Measurements from ENCODE around the gene KPNA5.
"Not testable (repeated sequence)": the region's sequence is repeated elsewhere in the genome, so short reads cannot be mapped to it uniquely, and the experiment has no call there.

KPNA5 gene

DNA sequence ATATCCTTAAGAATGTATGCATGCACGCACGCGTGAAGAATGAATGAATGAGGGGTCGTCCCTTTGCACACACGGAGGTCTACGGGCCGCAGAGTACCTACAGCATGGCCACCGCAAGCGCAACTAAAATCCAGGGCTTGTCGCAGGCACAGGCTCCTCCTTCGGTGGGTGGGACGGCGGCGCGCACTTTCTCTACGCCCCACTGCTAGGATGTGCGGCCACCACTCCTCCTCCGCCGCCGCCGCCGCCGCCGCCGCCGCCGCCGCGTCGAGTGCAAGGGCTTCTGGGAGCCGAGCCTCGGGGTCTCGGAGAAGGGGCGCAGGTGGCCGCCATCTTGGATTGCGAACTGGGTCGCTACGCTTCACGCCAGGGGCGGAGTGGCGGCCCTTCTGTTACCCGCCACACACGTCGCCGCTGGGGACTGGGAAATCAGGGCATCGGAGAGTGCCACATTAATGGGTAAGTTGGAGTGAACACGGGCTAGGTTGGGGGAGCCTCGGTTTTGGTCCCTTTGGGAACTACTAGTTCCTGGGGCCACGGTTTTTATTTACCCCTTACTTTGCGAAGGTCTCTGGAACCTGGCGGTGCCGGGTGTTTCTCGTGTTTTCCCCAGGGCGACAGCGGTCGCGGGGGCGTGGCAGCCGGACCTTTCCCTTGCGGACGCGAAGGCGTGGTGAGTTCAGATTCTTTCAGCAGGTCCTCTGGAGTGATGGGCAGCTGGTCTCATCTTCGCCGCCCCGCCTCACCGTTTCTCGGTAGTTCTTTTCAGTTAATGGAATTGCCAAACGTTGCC is at the start of gene KPNA5:
KPNA5 (plus strand) TSS at position 332 of the 793 bp plus-strand sequence; CDS start at position 456, 124 bp downstream.
- peak; percentile 92 for DNase-seq (ENCODE audit: low spot score)

DNA sequence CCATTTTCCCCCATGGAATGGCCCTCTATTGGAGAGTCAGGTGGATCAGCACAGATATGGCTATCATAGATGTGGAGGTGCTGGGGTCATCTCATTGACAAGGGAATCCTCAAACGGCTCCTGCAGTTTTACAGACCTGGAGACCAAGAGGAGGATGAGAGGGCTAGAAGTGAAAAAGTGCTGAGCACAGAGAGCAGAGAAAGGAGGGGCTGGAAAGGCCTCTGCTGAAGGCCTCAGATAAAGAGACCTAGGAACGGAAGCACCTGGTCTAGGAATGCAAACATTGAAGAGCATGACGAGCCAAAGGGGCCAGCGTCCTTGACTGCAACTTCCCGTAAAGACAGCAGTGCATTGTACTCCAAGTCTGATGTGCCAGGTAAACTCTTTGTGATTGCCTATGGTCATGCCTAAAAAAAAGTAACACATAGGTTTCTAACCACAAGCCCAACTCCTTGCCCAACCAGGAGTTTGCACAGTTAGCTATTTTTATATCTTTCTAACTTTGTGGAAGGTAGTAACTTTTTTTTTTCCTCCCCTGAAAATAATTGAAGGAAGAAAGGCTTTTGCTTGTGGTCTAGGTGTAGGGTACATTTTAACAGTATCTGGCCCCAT is 49.5 kb upstream of the KPNA5 start:
- peak; percentile 8 for DNase-seq (ENCODE audit: low spot score)

DNA sequence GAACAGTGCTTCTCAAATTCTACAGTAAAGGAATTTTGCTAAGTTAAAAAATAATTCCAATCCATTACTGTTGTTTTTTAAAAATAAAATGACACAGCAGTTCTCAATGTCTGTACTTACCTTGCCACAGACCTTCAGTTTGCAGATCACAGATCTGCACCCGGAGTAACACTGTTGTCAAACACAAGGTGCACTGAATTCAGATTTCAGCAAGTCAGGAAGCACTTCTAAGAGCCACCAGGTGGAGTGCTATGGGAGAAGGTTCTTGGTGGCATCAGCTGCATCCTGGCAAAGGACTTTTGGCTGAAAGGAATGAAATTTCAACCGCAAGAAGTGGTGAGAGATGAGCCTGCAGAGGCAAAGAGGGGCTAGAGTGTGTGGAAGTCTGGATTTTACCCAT is 47.3 kb upstream of the KPNA5 start:
- peak; percentile 6 for DNase-seq (ENCODE audit: low spot score)

DNA sequence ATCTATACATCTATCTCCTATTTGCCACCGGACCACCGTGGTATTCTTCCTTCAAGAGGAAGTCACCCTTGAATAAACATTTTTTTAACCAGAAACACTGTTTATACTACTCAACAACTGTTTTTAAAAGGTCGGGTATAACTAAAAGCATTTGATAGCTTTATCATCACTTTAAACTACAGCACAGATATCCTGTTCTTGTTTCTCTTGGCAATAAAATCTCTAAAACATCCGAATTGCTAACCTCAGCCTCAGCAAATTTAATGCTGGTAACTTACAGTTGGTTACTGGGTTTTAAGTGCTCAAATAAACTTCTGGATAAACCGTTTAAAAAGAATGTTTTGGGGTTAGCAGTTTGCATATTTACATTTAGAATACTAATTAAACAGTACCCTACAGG is 32.9 kb upstream of the KPNA5 start:
- DNase-seq (ENCODE audit: low spot score): no peak

DNA sequence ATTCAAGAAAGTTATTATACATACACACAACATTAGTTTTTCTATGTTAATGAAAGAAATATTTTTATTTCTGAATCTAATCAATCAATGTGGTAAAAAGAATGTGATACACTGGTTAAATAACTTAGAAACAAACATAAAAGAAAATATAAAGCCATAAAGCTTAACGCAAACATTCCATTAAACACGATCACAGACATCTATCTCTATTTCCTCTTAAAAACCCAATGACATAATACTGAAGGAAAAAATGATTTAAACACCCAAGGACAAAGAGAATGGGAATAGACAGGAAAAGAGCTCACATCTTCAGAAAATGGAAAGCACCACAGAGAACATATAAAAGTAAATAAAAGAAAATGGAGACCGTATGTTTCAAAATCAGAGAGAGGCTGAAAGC is 31.9 kb upstream of the KPNA5 start:
- DNase-seq (ENCODE audit: low spot score): no peak

DNA sequence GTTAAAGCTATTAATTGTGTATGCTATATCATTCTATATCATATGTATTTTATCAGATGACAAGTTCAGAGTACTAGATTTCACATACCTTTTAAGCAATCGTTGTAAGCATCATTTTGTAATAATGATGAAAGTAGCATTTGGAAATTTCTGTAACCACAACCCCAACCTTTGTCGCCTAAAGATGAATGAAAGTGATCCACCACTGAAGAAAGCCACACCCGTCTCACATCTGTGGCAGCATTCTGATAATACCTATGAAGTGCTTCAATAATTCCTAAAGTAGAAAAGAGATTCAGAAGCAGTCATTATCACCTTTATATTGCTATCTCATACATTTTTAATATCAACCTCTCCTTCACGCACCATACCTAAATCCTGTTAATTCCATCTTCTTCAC is 29.1 kb upstream of the KPNA5 start:
- no peak for DNase-seq (ENCODE audit: low spot score)

DNA sequence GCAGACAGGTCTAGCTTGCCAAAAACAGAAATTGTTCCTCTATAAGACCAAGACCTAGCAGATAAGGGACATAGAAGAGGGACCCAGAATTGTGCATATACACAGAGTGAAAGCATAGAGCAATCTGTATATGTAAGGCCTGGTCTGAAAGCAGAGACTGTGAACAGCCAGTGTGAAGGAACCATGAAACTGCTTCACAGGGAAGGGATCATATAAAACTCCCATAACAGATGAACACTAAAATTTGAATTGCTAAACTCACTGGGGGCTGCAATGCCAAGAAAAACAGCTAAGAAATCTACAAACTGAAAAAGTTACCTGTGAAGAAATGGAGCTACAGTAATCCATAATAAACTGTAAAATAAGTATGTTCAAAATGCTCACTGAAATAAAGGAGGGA is 19.4 kb upstream of the KPNA5 start:
- no peak for DNase-seq (ENCODE audit: low spot score)

DNA sequence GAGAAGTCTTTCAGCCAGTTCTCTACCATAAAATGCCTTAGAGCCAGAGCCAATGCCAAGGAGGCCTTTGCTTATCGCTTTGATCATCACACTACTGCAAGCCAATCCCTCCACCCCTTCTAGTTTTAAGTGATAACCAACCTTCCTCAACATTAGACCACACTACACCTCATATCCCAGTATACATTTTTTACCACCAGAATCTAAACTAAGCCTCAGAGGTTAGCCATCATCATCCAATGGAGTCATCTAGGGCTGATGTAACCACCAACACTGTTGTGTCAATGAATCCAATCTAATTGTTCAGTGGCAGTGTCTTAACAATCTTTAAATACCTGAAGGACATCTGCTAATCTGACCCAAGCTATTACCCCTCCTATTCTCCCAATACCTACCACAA is 18.8 kb upstream of the KPNA5 start:
- no peak for DNase-seq (ENCODE audit: low spot score)

DNA sequence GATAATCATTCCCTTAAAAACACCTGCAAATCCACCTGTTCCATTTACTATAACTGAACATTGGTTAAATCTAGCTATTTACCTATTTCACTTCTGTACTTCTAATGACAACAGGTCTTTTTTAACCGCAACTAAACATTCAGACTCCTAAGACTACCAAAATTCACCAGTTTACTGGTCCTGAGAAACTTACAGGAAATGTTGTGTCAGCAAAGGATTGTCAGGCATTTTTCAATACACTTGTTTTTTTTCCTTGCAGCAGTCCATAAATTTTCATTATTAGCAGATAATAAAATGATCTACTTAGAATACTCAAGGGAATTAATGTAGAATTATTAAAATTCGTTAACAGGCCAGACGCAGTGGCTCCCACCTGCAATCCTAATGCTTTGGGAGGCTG is 17.7 kb upstream of the KPNA5 start:
- no peak for DNase-seq (ENCODE audit: low spot score)

DNA sequence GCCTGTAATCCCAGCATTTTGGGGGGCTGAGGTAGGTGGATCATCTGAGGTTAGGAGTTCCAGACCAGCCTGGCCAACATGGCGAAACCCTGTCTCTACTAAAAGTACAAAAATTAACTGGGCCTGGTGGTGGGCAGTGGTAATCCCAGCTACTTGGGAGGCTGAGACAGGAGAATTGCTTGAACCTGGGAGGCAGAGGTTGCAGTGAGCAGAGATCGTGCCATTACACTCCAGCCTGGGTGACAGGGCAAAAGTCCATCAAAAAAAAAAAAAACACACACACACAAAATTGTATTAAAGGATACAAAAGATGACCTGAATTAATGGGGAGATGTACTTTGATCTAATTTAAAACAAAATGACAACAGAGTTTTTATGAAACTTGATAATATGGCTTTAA is 16.8 kb upstream of the KPNA5 start:
- not testable (repeated sequence) for DNase-seq (ENCODE audit: low spot score)

DNA sequence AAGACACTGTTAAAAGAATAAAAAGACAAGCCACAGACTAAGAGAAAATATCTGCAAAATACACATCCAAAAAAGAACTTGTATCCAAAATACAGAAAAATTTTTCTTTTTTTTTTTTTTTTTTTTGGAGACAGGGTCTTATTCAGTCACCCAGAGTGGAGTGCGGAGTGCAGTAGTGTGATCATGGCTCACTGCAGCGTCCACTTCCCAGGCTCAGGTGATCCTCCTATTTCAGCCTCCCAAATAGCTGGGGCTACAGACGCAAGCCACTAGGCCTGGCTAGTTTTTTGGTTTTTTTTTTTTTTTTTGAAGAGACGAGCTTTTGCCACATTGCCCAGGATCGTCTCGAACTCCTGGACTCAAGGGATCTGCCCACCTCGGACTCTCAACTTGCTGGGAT is 15.5 kb upstream of the KPNA5 start:
- no peak for DNase-seq (ENCODE audit: low spot score)

DNA sequence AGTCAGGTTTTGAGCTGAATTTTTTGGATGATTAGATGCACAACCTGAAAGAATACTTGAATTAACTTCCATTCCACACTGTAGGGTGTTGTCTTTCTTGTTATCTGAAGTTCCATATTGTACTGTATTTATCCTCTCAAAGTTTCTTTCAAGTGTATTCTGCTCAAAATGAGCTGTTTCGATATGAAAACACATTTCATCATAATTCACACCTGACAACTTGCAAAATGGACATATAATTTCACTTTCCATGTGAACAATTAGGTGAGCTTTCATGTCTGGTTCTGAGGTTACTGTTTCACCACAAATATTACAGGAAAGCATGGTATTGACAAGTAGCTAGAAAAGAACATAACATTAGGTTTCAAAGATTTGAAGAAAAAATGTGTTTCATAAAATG is 14.1 kb upstream of the KPNA5 start:
- no peak for DNase-seq (ENCODE audit: low spot score)

DNA sequence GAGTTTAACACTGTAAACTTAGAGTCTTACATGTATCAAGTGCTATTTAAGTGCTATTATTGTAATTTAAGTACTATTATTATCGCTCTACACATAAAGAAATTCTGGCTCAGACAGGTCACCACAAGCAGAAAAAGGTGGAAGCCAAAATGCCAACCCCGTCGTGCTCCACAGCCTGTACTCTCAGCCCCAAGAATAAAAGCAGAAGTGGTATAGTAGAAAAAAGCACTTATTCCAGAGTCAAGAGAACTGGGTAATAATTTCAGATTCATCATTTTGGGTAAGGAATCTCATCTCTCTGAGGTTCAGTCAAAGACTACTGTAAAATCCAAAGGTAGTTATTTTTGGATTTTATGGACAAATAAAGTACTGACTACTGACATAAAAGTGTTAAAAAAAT is 13.4 kb upstream of the KPNA5 start:
- peak; percentile 40 for DNase-seq (ENCODE audit: low spot score)

DNA sequence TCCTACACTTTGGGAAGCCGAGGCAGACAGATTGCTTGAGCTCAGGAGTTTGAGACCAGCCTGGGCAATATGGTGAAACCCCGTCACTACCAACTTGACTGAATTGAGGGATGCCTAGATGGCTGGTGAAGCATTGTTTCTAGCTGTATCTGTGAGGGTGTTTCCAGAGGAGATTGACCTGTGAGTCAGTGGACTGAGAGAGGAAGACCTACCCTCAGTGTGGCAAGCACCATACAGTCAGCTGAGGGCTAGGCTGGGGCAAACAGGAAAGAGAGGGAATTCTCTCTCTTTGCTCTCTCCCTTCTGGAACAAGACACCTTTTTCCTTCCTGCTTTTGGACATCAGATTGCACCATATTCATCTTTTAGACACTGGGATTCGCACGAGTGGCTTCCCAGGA is 8.7 kb upstream of the KPNA5 start:
- DNase-seq (ENCODE audit: low spot score): no peak

DNA sequence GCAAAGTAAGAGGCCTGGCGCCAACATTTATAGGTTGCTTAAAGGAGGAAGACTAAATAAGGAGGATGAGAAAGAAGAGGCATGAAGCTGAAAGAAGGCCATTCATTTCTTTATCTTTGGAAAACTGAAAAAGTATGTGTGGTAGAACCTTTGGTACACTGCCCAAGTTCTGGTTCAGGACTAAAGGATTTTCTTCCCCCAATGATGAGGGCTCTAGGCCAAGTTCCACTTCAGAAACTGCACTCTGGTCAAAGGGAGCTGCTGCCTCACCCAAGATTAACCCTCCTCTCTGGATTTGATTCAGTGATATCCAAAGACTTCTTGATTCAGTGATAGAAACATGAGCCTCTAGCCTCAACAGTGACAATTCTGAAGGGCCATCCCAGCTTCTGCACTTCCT is 5.0 kb upstream of the KPNA5 start:
- DNase-seq (ENCODE audit: low spot score): no peak

DNA sequence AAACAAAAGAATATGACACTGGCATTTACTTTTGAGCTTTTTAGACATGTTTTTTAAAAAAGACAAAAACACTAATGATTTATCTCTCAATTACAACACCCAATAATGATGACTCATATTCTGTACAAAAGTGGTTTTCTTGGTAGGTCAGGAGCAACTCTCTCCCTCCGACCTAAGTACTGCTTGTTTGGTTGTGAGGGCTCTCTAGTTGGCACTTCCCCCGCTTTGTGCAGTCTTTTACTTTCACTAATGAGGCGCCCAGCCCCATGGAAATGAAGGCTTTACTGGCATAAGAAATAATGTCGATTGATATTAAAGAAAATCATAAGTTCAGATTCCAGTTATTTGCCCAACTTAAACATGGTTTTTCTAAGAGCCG is 1.3 kb downstream of the KPNA5 start:
- peak; percentile 16 for DNase-seq (ENCODE audit: low spot score)

DNA sequence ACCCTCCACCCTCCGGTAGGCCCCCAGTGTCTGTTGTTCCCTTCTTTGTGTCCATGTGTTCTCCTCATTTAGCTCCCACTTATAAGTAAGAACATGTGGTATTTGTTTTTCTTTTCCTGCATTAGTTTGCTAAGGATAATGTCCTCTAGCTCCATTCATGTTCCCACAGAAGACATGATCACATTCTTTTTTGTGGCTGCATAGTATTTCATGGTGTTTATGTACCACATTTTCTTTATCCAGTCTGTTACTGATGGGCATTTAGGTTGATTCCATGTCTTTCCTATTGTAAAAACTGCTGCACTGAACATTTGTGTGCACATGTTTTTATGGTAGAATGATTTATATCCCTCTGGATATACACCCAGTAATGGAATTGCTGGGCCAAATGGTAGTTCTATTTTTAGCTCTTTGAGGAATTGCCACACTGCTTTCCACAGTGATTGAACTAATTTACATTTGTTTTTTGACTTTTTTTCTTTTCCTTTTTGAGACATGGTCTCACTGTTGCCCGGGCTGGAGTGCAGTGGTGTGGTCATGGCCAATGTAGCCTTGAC is 4.5 kb downstream of the KPNA5 start:
- DNase-seq (ENCODE audit: low spot score): no peak

DNA sequence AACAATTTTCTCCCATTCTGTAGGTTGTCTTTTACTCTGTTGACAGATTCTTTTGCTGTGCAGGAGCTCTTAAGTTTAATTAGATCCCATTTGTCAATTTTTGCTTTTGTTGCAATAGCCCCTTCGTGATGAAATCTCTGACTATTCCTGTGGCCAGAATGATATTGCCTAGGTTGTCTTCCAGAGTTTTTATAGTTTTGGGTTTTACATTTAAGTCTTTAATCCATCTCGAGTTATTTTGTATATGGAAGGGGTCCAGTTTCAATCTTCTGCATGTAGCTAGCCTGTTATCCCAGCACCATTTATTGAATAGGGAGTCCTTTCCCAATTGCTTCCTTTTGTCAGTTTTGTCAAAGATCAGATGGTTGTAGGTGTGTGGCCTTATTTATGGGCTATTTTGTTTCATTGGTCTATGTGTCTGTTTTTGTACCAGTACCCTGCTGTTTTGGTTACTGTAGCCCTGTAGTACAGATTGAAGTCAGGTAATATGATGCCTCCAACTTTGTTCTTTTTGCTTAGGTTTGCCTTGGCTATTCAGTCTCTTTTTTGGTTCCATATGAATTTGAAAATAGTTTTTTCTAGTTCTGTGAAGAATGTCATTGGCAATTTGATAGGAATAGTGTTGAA is 5.6 kb downstream of the KPNA5 start:
- not testable (repeated sequence) for DNase-seq (ENCODE audit: low spot score)

DNA sequence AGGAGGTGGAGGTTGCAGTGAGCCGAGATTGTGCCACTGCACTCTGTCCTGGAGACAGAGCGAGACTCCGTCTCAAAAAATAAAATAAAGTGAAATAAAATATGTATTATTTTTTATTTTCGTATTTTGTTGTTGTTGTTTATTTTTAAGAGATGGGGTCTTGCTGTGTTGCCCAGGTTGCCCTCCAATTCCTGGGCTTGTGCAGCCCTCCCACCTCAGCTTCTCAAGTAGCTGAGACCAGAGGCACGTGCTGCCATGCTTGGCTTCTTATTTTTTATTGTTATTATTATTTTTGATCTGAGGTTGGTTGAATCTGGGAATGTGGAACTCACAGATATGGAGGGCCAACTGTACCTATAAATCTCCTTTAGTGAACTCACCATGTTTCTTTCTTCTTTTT is 10.1 kb downstream of the KPNA5 start:
- no peak for DNase-seq (ENCODE audit: low spot score)

DNA sequence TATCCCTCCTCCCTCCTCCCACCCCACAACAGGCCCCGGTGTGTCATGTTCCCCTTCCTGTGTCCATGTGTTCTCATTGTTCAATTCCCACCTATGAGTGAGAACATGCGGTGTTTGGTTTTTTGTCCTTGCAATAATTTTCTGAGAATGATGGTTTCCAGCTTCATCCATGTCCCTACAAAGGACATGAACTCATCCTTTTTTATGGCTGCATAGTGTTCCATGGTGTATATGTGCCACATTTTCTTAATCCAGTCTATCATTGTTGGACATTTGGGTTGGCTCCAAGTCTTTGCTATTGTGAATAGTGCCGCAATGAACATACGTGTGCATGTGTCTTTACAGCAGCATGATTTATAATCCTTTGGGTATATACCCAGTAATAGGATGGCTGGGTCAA is 11.9 kb downstream of the KPNA5 start:
- not testable (repeated sequence) for DNase-seq (ENCODE audit: low spot score)

DNA sequence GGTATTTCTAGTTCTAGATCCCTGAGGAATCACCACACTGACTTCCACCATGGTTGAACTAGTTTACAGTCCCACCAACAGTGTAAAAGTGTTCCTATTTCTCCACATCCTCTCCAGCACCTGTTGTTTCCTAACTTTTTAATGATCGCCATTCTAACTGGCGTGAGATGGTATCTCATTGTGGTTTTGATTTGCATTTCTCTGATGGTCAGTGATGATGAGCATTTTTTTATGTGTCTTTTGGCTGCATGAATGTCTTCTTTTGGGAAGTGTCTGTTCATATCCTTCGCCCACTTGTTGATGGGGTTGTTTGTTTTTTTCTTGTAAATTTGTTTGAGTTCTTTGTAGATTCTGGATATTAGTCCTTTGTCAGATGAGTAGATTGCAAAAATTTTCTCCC is 12.3 kb downstream of the KPNA5 start:
- DNase-seq (ENCODE audit: low spot score): not testable (repeated sequence)

DNA sequence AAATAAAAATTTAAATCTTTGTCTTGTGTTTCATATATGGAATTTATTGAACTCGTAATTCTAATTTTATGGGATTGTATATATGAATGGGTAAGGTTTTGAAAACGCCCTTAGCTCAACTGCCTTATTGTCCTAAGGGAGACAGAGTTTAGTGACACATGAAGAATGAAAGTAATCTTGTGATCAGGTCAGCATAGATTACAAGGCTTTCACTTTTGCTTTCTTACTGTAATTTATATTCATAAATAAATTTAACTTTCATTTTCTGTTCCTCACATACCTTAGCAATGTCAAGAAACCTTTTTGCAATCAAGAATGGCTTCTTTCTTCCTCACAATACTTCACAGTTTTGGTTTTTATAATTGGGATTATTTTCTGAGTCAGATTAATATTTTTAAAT is 14.4 kb downstream of the KPNA5 start:
- DNase-seq (ENCODE audit: low spot score): peak; percentile 21

DNA sequence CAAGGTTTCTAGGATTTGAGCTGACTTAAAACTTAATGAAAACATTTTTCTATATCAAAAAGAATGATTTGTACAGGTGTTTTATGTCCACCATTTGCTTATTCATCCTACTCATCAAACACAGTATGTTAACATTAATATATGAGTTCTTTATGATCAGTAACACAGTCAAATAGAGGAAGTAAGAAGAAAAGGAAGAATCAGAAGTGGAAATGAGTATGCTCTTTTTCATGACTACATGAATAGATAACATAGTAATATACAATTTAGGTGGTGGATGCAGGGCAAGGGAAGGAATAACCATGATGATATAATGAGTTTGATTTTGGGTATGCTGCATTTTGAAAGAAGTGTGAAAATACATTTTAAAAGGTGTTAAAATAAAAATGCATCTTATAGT is 16.5 kb downstream of the KPNA5 start:
- DNase-seq (ENCODE audit: low spot score): no peak

All from germinal center (tissue), 1 donor.